ENCODE results near the gene IL15.
"Not testable (repeated sequence)": the region's sequence is repeated elsewhere in the genome, so short reads cannot be mapped to it uniquely, and the experiment has no call there.

- not testable (repeated sequence) for TF ChIP-seq HMGA2 (CRISPR knock-in tag; IDR thresholded peaks at IDR 0.05); FOXJ3 (CRISPR knock-in tag; IDR thresholded peaks at IDR 0.05; ENCODE audit: borderline replicate concordance); ZNF138 (CRISPR knock-in tag; conservative IDR thresholded peaks at IDR 0.05); CTCF (IDR thresholded peaks at IDR 0.05); ZNF263 (CRISPR knock-in tag; IDR thresholded peaks at IDR 0.05; ENCODE audit: low read depth); E2F4 (CRISPR knock-in tag; IDR thresholded peaks at IDR 0.05; ENCODE audit: borderline replicate concordance, low read depth); CBFB (CRISPR knock-in tag; IDR thresholded peaks at IDR 0.05; ENCODE audit: low read depth); USF1 (CRISPR knock-in tag; IDR thresholded peaks at IDR 0.05); JUN (CRISPR knock-in tag; IDR thresholded peaks at IDR 0.05)
Observed at GRCh38 chr4:141691247-141691646, 54.9 kb downstream of the IL15 start.
